HG03025 (cell line): ENCODE measurements around the gene DHRSX.
"Not testable (repeated sequence)": the region's sequence is repeated elsewhere in the genome, so short reads cannot be mapped to it uniquely, and the experiment has no call there.

Experiments
- ATAC-seq: cut with Tn5 transposase; IDR thresholded peaks from one replicate; pipeline ENCODE4 v1.9.1; 2021; ENCODE audit warnings: mild to moderate bottlenecking, moderate library complexity; ENCODE audit not compliant: unreplicated experiment, low FRiP score

Gene DHRSX

DNA sequence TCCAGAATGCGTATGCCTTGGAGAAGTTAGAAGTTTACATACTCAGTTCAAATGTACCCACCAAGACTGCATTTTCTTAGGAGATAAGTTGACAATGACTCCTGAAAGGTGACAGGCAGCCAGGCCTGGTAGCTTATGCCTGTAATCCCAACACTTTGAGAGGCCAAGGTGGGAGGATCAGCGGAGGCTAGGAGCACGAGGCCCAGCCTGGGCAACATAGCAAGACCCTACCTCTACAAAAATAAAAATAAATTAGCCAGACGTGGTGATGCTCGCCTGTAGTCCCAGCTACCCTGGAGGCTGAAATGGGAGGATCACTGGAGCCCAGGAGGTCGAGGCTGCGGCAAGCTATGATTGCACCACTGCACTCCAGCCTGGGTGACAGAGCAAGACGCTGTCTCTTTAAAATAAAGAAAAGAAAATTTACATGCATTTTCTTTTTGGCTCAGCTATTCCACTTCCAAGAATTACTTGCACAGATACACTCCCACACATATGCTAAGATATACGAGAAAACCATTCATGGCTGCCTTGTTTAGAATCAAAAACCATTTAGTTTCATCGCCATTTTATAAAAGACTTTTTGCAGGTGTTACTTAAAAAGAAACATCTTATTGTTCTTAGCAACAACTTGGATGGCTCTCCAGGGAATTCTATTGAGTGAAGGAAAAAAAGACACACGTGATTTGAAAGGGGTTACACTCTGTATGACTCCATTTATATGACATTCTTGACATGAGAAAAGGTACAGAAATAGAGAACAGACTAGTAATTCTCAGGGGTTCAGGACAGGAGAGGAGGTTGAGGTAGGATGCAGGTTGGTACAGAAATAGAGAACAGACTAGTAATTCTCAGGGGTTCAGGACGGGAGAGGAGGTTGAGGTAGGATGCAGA lies 66.3 kb downstream of the DHRSX start:
- no peak for ATAC-seq

DNA sequence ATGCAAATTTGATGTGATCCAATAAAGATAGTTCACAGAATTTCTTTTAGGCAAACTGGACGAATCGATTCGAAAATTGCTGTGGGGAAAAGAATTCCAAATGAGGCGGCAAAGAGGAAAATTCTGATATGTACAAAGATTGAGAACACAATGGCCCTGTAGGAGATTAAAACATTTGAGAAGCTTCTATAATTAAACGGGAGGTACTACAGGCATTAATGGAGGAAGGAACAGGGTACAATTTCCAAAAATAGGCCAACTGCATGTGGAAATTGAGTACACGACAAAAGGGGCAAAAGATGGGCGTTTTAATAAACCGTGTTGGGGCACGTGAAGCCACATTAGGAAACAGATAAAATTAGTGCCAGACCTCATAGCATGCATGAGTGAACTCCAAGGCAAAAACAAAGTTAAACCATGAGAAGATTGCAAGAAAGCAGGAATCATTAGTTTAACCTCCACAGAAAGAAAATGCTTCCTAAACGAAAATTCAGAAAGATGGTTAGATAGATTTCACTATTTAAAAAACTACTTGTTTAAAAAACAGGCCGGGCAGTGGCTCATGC lies 68.4 kb downstream of the DHRSX start:
- no peak for ATAC-seq

DNA sequence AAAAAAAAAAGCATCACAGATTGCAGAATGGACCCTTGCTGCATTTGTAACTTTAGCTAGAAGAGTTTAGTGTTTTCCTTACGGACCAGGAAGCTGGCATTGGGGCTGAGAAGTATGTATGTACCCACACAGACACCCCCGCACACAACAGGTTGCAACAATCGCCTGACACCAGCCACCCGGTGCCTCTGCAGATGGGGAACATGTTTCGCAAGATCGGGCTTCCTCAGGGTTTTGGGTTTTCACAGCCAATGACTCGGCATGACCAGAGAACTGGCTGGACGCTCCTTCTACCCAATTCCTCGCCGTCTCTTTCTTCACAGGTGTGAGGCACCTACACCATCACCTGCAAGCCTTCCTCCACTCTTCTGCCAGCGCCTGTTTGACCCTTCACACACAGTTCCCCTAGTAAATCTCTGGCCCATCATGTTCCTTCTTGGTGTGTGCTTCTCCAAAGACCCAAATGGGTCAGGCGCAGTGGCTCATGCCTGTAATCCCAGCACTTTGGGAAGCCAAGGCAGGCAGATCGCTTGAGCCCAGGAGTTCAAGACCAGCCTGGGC lies 70.4 kb downstream of the DHRSX start:
- ATAC-seq = no peak

DNA sequence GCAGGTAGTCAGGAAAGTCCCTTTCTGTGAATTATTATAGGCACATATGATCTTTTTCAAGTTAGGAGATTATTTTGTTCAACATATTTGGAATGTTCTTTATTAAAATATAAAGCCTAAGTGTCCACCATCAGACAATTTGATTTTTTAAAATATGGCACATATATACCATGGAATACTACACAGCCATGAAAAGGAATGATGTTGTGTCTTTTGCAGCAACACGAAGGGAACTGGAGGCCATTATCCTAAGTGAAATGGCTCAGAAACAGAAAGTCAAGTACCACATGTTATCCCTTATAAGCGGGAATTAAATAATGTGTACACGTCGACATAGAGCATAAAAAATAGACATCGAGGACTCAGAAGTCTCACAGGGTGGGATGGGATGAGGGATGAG lies 73.0 kb downstream of the DHRSX start:
- no peak for ATAC-seq

DNA sequence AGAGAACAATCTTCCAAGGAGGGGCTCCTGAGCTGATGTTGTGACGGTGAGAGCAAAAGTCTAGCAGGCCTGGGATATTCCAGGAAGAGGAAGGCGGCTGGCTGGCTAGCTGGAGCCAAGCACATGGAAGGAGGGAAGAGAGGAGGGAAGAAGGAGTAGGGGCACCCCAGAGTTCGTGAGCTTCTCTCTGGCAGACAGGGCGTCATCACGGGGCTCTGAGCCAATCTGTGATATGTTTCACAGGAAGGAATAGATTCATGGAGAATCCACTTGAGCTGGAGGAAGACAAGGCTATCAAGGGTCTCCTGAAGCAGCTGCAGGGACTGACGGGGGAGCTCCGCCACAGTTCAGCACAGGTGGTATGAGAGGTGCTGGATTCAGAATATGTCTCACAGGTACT lies 73.6 kb downstream of the DHRSX start:
- no peak for ATAC-seq

DNA sequence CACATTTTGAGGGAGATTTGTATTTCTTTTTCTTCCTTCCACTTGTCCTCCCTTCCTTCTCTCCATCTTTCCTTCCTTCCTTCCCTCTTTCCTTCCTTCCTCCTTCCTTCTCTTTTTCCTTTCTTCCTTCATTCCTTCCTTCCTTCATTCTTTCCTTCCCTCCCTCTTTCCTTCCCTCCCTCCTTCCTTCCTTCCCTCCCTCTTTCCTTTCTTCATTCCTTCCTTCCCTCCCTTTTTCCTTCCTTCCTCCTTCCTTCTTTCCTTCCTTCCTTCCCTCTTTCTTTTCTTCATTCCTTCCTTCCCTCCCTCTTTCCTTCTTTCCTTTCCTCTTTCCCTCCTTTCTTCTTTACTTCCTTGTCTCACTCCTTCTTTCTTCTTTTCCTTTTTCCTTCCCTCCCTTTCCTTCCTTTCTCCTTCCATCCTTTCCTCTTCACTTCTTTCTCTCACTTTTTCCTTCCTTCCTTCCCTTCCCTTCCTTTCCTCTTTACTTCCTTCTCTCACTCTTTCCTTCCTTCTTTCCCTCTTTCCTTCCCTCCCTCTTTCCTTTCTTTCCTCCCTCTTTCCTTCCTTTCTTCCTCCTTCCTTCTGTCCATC lies 74.4 kb downstream of the DHRSX start:
- no peak for ATAC-seq

DNA sequence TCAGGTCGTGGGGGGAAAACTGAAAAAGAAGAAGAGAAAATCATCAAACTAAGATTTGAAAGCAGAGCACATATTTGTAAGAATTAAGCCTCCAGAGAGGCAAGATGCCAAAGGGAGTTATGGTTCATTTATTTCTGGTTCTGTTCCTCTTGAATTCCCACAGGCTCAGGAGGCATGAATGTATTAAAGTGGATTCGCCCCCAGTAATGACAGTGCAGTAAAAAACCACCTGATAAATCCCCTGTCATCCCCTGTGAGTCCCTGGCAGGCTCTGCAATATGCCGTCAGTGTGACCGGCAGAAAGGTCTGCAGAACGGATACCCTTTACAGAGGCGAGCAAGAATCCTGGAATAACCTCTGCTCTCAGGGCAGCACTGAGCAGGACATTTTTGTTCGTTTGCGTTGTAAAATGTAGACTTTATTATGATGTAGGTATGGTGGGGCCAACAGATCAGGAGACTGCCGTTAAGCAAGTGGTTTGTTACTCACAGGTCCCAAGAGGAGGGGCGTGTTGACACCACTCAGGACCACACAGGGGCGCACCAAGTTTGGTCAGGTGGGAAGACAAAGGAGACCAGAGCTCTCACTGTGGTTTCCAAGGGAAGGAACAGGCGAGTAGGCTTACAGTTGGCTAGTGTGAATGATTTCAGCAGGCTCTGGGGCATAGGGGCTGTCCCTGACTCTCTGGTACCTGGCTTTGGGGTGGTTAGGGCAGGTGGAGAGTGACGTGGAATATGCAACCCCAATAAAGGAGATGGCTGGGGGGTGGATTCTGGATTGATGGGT lies 75.3 kb downstream of the DHRSX start:
- ATAC-seq = no peak

DNA sequence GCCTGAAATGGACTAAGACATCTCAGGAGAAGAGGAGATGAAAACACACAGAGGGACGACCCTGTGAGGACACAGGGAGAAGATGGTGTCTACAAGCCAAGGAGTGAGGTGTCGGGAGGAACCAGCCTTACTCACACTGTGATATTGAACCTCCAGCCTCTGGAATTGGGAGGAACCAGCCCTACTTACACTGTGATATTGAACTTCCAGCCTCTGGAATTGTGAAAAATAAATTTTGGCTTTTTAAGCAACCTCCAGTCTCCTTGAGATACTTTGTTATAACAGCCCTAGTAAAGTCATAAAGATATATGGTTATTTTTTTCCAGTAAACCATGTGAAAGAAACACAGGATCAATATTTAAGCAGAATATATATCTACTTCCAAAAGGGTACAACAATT lies 76.5 kb downstream of the DHRSX start:
- no peak for ATAC-seq

DNA sequence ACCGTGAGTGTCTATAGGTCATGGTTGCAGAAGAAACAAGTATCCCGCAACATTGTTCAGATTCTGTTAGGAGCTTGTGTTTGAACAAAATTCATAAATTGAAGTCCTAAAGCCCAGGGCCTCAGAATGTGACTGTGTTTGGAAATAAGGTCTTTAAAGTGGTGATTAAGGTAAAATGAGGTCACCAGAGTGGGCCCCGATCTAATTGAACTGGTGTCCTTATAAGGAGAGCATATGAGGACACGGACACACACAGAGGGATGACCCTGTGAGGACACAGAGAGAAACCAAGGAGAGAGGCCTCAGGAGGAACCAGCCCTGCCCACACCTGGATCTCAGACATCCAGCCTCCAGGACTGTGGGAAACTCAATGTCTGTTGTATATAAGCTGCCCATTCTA lies 76.9 kb downstream of the DHRSX start:
- no peak for ATAC-seq

DNA sequence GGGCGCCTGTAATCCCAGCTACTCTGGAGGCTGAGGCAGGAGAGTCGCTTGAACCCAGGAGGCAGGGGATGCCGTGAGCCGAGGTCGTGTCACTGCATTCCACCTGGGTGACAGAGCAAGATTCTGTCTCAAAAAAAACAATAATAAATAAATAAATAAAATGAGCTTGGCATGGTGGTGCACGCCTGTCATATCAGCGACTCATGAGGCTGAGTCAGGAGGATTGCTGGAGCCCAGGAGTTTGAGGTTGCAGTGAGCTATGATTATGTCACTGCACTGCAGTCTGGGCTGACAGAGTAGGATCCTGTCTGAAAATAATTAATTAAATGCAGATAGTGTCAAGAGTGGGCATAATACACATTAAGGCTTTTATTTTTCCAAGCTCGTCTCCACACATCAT lies 77.5 kb downstream of the DHRSX start:
- ATAC-seq = no peak

DNA sequence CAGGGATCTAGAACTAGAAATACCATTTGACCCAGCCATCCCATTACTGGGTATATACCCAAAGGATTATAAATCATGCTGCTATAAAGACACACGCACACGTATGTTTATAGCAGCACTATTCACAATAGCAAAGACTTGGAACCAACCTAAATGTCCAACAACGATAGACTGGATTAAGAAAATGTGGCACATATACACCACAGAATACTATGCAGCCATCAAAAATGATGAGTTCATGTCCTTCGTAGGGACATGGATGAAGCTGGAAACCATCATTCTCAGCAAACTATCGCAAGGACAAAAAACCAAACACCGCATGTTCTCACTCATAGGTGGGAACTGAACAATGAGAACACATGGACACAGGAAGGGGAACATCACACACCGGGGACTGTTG lies 81.4 kb downstream of the DHRSX start:
- not testable (repeated sequence) for ATAC-seq

DNA sequence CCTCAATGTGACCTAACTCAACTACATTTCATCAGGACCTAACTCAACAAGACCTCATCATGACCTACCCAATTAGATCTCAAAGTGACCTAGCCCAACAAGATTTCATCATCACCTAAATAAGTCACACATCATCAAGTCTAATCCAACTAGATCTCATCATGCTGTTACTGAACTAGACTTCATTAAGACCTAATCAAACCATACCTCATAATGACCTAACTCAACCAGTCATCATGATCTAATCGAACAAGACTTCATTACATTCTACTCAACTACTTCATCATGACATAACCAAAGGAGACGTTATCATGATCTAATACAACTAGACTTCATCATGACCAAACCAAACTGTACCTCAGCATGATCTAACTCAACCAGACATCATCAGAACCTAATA lies 82.8 kb downstream of the DHRSX start:
- ATAC-seq = no peak

DNA sequence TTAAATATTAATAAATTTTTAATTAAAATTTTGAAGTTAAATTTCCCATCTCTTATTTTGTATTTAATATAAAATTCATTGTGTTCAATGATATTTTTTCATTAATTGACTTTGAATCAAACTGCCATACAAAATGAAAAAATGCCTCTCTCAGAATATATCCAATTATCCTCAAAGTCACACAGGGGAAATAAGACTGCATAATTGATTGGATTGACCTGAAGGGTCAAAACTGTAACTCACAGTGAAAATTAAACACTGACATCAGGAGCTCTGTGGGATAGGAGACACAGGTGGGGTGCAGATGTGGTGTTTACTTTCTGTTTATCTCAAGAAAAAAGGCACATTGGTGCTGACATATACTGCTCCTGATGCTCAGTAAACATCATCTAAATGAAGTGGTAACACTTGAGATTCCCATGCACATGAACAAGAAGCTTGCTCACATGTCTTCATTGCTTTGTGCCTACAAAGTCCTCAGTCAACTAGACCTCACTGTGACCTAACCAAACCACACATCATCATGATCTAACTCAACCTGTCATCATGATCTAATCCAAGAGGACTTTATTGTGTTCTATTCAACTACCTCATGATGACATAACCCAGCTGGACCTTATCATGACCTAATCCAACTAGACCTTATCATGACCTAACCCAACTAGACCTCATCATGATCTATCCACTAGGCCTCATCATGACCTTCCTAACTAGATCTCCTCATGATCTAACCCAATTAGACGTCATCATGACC lies 83.7 kb downstream of the DHRSX start:
- no peak for ATAC-seq

DNA sequence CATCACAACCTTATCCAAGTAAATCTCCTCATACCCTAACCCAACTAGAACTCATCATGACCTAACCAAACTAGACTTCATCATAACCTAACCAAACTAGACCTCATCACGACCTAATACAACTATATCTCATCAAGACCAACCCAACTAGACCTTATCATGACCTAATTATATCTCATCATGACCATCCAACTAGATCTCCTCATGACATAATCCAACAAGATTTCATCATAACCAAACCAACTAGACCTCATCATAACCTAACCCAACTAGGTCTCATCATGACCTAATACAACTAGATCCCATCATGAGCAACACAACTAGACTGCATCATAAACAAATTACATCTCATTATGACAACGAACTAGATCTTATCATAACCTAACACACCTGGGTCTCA lies 86.4 kb downstream of the DHRSX start:
- no peak for ATAC-seq

DNA sequence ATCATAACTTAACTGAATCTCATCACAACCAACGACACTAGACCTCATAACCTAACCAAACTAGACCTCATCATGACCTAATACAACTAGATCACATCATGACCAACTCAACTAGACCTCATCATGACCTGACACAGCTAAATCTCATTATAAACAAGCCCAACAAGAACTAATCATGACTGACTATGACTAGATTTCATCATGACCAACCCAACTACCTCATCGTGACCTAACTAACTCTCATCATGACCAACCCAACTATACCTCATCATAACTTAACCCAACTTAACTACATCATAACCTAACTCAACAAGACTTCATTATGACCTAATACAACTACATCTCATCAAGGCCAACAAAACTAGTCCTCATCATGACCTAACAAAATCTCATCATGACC lies 86.8 kb downstream of the DHRSX start:
- ATAC-seq = no peak

DNA sequence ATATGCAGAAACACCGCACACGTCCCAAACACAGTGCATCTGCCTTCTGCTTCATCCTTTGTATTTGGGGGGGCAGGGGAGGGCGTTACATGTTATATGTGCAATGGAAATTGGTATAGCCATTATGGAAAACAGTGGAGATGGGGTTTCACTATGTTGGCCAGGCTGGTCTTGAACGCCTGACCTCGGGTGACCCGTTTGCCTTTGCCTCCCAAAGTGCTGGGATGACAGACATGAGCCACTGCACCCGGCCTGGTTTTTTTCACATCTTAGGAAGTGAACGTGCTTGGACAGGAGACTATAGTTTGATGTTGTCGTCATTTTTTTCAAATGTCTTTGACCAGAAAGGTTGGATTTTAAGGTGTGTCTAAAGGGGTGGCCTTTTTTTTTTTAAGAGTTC lies 88.6 kb downstream of the DHRSX start:
- ATAC-seq = no peak

DNA sequence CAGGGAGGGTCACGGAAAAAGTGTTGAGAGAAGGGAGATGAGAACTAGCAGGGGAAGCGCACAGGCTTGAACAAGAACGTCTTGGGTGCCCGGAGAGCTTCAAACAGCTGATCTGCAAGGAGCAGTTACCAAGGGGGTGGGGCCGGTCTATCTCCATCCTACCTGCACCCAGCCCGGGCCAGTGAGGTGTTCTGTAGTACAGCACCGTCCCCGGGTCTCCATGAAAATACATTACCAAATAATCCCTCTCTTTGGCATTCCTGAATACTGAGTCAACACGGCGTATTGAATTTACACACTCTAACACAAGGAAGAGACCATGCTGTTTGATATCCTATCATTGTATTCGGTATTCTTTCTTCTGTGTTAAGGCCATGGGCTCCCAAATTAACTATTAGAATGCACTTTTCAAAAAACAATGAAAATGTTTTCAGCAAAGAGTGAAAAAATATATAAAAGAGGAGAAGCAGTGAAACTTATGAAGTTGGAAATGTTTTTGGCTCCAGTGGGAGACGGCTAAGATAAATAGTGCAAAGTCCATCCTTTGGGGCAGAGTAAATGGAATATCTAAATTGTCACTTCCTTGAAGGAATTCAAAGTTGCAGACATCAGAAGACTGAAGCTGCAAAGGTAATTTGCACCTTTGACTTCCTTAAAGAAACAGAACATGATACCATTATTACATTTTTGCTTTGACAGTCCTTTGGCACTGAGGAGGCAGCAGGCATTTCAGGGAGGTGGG lies 90.3 kb downstream of the DHRSX start:
- no peak for ATAC-seq

DNA sequence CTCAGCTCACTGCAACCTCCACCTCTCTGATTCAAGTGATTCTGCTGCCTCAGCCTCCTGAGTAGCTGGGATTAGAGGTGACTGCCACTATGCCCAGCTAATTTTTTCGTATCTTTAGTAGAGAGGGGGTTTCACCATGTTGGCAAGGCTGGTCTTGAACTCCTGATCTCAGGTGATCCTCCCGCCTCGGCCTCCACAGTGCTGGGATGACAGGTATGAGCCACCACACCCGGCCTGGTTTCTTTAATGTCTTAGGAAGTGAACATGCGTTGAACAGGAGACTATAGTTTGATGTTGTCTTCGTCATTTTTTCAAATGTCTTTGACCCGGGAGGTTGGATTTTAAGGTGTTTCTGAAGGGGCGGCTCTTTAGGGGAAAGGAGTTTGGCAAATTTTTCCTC lies 91.0 kb downstream of the DHRSX start:
- no peak for ATAC-seq

DNA sequence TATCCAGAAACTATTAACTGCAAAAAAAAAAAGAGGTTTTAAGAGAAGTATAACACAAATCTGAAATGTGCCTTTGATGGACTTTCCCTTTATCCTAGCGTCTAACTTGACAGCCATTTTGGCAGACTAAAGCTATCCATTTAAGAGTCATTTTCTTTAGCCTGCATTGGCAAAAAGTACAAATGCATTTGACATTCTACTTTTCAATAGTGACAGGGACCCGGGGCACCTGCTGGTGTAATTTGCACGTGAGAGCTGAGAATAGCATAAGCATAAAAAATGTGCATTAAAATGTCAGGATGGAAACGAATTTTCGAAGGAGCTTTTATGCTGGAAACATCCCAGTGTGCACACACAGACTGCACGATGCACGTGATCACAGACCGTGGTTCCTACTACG lies 91.9 kb downstream of the DHRSX start:
- ATAC-seq = no peak
